Stomach (tissue), 9 donors: ENCODE results near the gene ZNF516. TPM values are rescaled to one million over a fixed set of nuclear protein-coding genes. Genes with fewer than 3 reads are reported as not detected.
A peak's percentile ranks its signal among the peaks of the same experiment; 100 is the strongest.

Source experiments
- DNase-seq, 2 donors: peaks; one replicate each; pipeline versions ENCODE4 v3.0.0 to v3.0.0-alpha.2; 2013 to 2019
- H3K27ac ChIP-seq, 5 donors: fragments of 200-600 bp in 4 of 5; sonication (generic) in 4 of 5; one replicate each; pipeline ENCODE4 v1.5.1; 2013 to 2019; ENCODE audit warnings: mild to moderate bottlenecking in 1 of 5, moderate library complexity in 1 of 5
- H3K27me3 ChIP-seq, 3 donors: fragments of 200-600 bp; sonication (generic); one replicate each; pipeline ENCODE4 v1.5.1; 2017 to 2019; ENCODE audit warnings: mixed run types in 1 of 3
- H3K36me3 ChIP-seq, 4 donors: fragments of 200-600 bp; sonication (generic); 1 replicate in 3 of 4; 2 replicates in 1 of 4; pipeline ENCODE4 v1.5.1; 2016 to 2019
- H3K4me1 ChIP-seq, 4 donors: fragments of 200-600 bp; sonication (generic); one replicate each; pipeline ENCODE4 v1.5.1; 2016 to 2019
- H3K4me3 ChIP-seq, 4 donors: fragments of 200-600 bp; sonication (generic) in 3 of 4; one replicate each; pipeline ENCODE4 v1.5.1; 2016 to 2019; ENCODE audit warnings: mild to moderate bottlenecking in 1 of 4
- H3K9me3 ChIP-seq, 4 donors: fragments of 200-600 bp; sonication (generic); one replicate each; pipeline ENCODE4 v1.5.1; 2016 to 2019
- CTCF ChIP-seq, 7 experiments: fragments of 450-650 bp in 4 of 7; fragments of 200-600 bp in 3 of 7; sonication (generic) in 3 of 7; IDR thresholded peaks; one replicate each; pipeline ENCODE4 v1.5.1; 2016 to 2019; ENCODE audit warnings: antibody characterized with exemption in 7 of 7, control low read depth in 2 of 7, mild to moderate bottlenecking in 1 of 7
- EP300 ChIP-seq: sonication (generic); formaldehyde crosslinking; IDR thresholded peaks from one replicate; pipeline ENCODE4 v1.6.1; 2017; ENCODE audit warnings: antibody characterized with exemption
- POLR2A ChIP-seq, 4 donors: fragments of 450-650 bp; IDR thresholded peaks; one replicate each; pipeline ENCODE4 v1.6.1; 2016; ENCODE audit warnings: antibody characterized with exemption in 4 of 4, control low read depth in 2 of 4, mild to moderate bottlenecking in 1 of 4, moderate library complexity in 1 of 4
- POLR2AphosphoS5 ChIP-seq, 3 donors: sonication (generic); formaldehyde crosslinking; IDR thresholded peaks; one replicate each; pipeline ENCODE4 v1.6.1; 2016; ENCODE audit warnings: antibody characterized with exemption in 3 of 3
- WGBS, 5 donors: extraction: QIAGEN DNeasy Blood & Tissue Kit in 3 of 5; methylation state at CpG; one replicate each; pipeline versions ENCODE4 v1.1.5 to v1.1.7; 2013 to 2018; 5-methylcytosine and 5-hydroxymethylcytosine counted together
- intact Hi-C: fragments of 100-400 bp; cut with DNase I; formaldehyde crosslinking; loops from one replicate; pipeline ENCODE4 v1.15.1; 2023; ENCODE audit warnings: low total_unique reads
- polyA plus RNA-seq, 3 donors: library from polyadenylated mRNA; stranded (reverse); fragments of 200-250 nt; gene quantifications; one replicate each; pipeline ENCODE4 v1.2.3, GENCODE V29; 2013
- total RNA-seq, 5 donors: library from RNA; depleted of rRNA; stranded (reverse); fragments of >200 nt; gene quantifications; one replicate each; pipeline versions ENCODE4 v1.1.0 to v1.2.3, GENCODE V29; 2014 to 2016
- donor health status: healthy with polysubstance abuse.
- donor health status: Bipolar disorder and iron deficiency.
- donor health status: healthy.

ZNF516 gene
- total and polyA plus RNA-seq, 8 donors: 2.3 to 25.9 (median 14.4) TPM

- Histone ChIP-seq H3K27ac (no peak overlapping the region), H3K4me3 (no peak overlapping the region), H3K9me3 (no peaks in the 10 kb centered on the region), H3K4me1 (peaks cover 17 to 83% (median 52%) of the 10 kb centered on the region in 4 donors), H3K27me3 (no peaks in the 10 kb centered on the region), H3K36me3 (peaks cover 0 to 24% (median 12%) of the 10 kb centered on the region in 4 donors)
- no peak for DNase-seq
- TF ChIP-seq POLR2A (IDR thresholded peaks at IDR 0.05) (no peak), EP300 (no peak), CTCF (IDR thresholded peaks at IDR 0.05) (no peak), POLR2AphosphoS5 (IDR thresholded peaks at IDR 0.05) (no peak)
- intact Hi-C loops: no loop called here
- 87 to 92% (median 91%) methylated on average over 9 of the region's 9 CpGs for WGBS, 5 donors
Measured at GRCh38 chr18:76457475-76457874, 37.6 kb downstream of the ZNF516 start.

- no peak for DNase-seq
- intact Hi-C loops: no loop called here
- peaks cover 23 to 90% (median 58%) of the 10 kb centered on the region in 4 donors for H3K4me1 ChIP-seq
Measured at GRCh38 chr18:76456823-76457222, 38.2 kb downstream of the ZNF516 start.

GRCh38 chr18:76456018-76456750 is 38.9 kb downstream of the ZNF516 start:
- Histone ChIP-seq H3K4me3 (no peak overlapping the region), H3K27ac (peak overlapping the region in 1 of 5 donors; percentile 89), H3K9me3 (no peaks in the 10 kb centered on the region), H3K4me1 (peaks cover 26 to 95% (median 64%) of the 10 kb centered on the region in 4 donors), H3K36me3 (peaks cover 0 to 12% (median 6%) of the 10 kb centered on the region in 4 donors), H3K27me3 (no peaks in the 10 kb centered on the region)
- TF ChIP-seq CTCF (IDR thresholded peaks at IDR 0.05): no peak
- no peak for TF ChIP-seq POLR2A (IDR thresholded peaks at IDR 0.05)
- no peak for TF ChIP-seq EP300
- TF ChIP-seq POLR2AphosphoS5 (IDR thresholded peaks at IDR 0.05): no peak
- 82 to 92% (median 90%) methylated on average over 16 of the region's 16 CpGs for WGBS, 5 donors
- DNase-seq: no peak
- intact Hi-C loops: no loop called here

More at GRCh38 chr18:76456823-76457222, 38.2 kb downstream of the ZNF516 start:
- WGBS, 5 donors: 89 to 94% (median 92%) methylated on average over 4 of the region's 4 CpGs
- TF ChIP-seq POLR2AphosphoS5 (IDR thresholded peaks at IDR 0.05) (no peak), EP300 (no peak), POLR2A (IDR thresholded peaks at IDR 0.05) (no peak), CTCF (IDR thresholded peaks at IDR 0.05) (no peak)
- H3K27ac ChIP-seq: peak overlapping the region in 1 of 5 donors; percentile 89
- H3K4me3 ChIP-seq: no peak overlapping the region
- H3K36me3 ChIP-seq: peaks cover 0 to 18% (median 10%) of the 10 kb centered on the region in 4 donors
- no peaks in the 10 kb centered on the region for H3K27me3 ChIP-seq
- H3K9me3 ChIP-seq: no peaks in the 10 kb centered on the region

GRCh38 chr18:76455003-76455676 is 39.9 kb downstream of the ZNF516 start:
- peaks cover 0 to 12% (median 6%) of the 10 kb centered on the region in 4 donors for H3K36me3 ChIP-seq
- 61 to 74% (median 68%) methylated on average over 8 of the region's 8 CpGs for WGBS, 5 donors
- H3K9me3 ChIP-seq: no peaks in the 10 kb centered on the region
- DNase-seq: no peak
- intact Hi-C loops: no loop called here
- peaks cover 24 to 96% (median 61%) of the 10 kb centered on the region in 4 donors for H3K4me1 ChIP-seq
- no peak overlapping the region for H3K4me3 ChIP-seq
- TF ChIP-seq CTCF (IDR thresholded peaks at IDR 0.05) (no peak), POLR2A (IDR thresholded peaks at IDR 0.05) (no peak), POLR2AphosphoS5 (IDR thresholded peaks at IDR 0.05) (no peak), EP300 (no peak)
- no peaks in the 10 kb centered on the region for H3K27me3 ChIP-seq
- H3K27ac ChIP-seq: peak overlapping the region in 3 of 5 donors; percentile 17 to 89 (median 42)
